KMS-11 (cell line): Measurements from ENCODE around the gene ABLIM1.

Experiments
- H2AFZ ChIP-seq: fragments of 200-600 bp; sonication (generic); 2 replicates; pipeline ENCODE4 v1.6.1; 2016; ENCODE audit warnings: antibody characterized with exemption, mixed run types, low read depth
- H3K27ac ChIP-seq: fragments of 200-600 bp; sonication (generic); 2 replicates; pipeline ENCODE4 v1.6.1; 2016; ENCODE audit warnings: mild to moderate bottlenecking, mixed run types
- H3K27me3 ChIP-seq: fragments of 200-600 bp; sonication (generic); 2 replicates; pipeline ENCODE4 v1.6.1; 2017; ENCODE audit warnings: mild to moderate bottlenecking, low read depth, mixed run types, moderate library complexity; ENCODE audit not compliant: insufficient read depth
- H3K36me3 ChIP-seq: fragments of 200-600 bp; sonication (generic); 2 replicates; pipeline ENCODE4 v1.6.1; 2017; ENCODE audit warnings: mild to moderate bottlenecking, mixed run types; ENCODE audit not compliant: insufficient read depth
- H3K4me1 ChIP-seq: fragments of 200-600 bp; sonication (generic); 2 replicates; pipeline ENCODE4 v1.6.1; 2016; ENCODE audit warnings: mild to moderate bottlenecking, low read depth, mixed run types; ENCODE audit not compliant: poor library complexity, severe bottlenecking
- H3K4me2 ChIP-seq: fragments of 200-600 bp; sonication (generic); 2 replicates; pipeline ENCODE4 v1.7.0; 2016; ENCODE audit warnings: mild to moderate bottlenecking, mixed run types
- H3K4me3 ChIP-seq: fragments of 200-600 bp; sonication (generic); IDR thresholded peaks from 2 replicates; pipeline ENCODE4 v1.6.1; 2017; ENCODE audit warnings: low read depth, low read length, mixed read lengths; ENCODE audit not compliant: insufficient read depth
- H3K79me2 ChIP-seq: fragments of 200-600 bp; sonication (generic); 2 replicates; pipeline ENCODE4 v1.6.1; 2016; ENCODE audit warnings: low read depth, mixed run types; ENCODE audit not compliant: insufficient read depth
- H3K9ac ChIP-seq: fragments of 200-600 bp; sonication (generic); 2 replicates; pipeline ENCODE4 v1.6.1; 2016; ENCODE audit warnings: mild to moderate bottlenecking, mixed run types
- H4K20me1 ChIP-seq: fragments of 200-600 bp; sonication (generic); 2 replicates; pipeline ENCODE4 v1.6.1; 2016; ENCODE audit warnings: mild to moderate bottlenecking, mixed run types; ENCODE audit not compliant: insufficient read depth
- CTCF ChIP-seq: fragments of 200-600 bp; sonication (generic); conservative IDR thresholded peaks from 2 replicates; pipeline ENCODE4 v1.6.1; 2017; ENCODE audit warnings: low read depth, mild to moderate bottlenecking, antibody characterized with exemption, low read length, moderate library complexity, mixed read lengths

The ABLIM1 gene

GRCh38 chr10:114680543-114681117 is 22.6 kb upstream of the ABLIM1 start:
- Histone ChIP-seq H3K36me3 (no peaks in the 10 kb centered on the region), H3K27ac (no peak overlapping the region), H2AFZ (no peak overlapping the region), H3K9ac (no peak overlapping the region), H4K20me1 (no peaks in the 10 kb centered on the region), H3K79me2 (no peaks in the 10 kb centered on the region), H3K4me2 (no peak overlapping the region), H3K4me1 (no peaks in the 10 kb centered on the region), H3K27me3 (no peaks in the 10 kb centered on the region), H3K4me3 (no peak overlapping the region)
- TF ChIP-seq CTCF: no peak

GRCh38 chr10:114679552-114679951 is 21.5 kb upstream of the ABLIM1 start:
- no peak overlapping the region for H3K4me2 ChIP-seq
- H4K20me1 ChIP-seq: no peaks in the 10 kb centered on the region
- H3K36me3 ChIP-seq: no peaks in the 10 kb centered on the region
- TF ChIP-seq CTCF: no peak
- no peaks in the 10 kb centered on the region for H3K4me1 ChIP-seq
- no peaks in the 10 kb centered on the region for H3K79me2 ChIP-seq
- H3K27me3 ChIP-seq: no peaks in the 10 kb centered on the region
- no peak overlapping the region for H2AFZ ChIP-seq
- H3K27ac ChIP-seq: no peak overlapping the region
- no peak overlapping the region for H3K4me3 ChIP-seq
- no peak overlapping the region for H3K9ac ChIP-seq

- Histone ChIP-seq H3K27ac (no peak overlapping the region), H3K4me3 (no peak overlapping the region), H3K79me2 (no peaks in the 10 kb centered on the region), H3K27me3 (no peaks in the 10 kb centered on the region), H3K4me1 (no peaks in the 10 kb centered on the region), H3K36me3 (no peaks in the 10 kb centered on the region), H4K20me1 (no peaks in the 10 kb centered on the region), H2AFZ (no peak overlapping the region), H3K4me2 (no peak overlapping the region), H3K9ac (no peak overlapping the region)
- TF ChIP-seq CTCF: no peak
Measured at GRCh38 chr10:114678820-114679219, 20.7 kb upstream of the ABLIM1 start.

GRCh38 chr10:114678336-114678735 is 20.3 kb upstream of the ABLIM1 start:
- TF ChIP-seq CTCF: no peak
- Histone ChIP-seq H3K27me3 (no peaks in the 10 kb centered on the region), H2AFZ (no peak overlapping the region), H3K36me3 (no peaks in the 10 kb centered on the region), H4K20me1 (no peaks in the 10 kb centered on the region), H3K79me2 (no peaks in the 10 kb centered on the region), H3K27ac (no peak overlapping the region), H3K9ac (no peak overlapping the region), H3K4me2 (no peak overlapping the region), H3K4me1 (no peaks in the 10 kb centered on the region), H3K4me3 (no peak overlapping the region)
